ENCODE measurements around the gene SPAG9. TPM values are rescaled to one million over a fixed set of nuclear protein-coding genes. Genes with fewer than 3 reads are reported as not detected.

The SPAG9 gene
- total RNA-seq, 1 experiment from 2014 or later = 54.3 TPM

- Histone ChIP-seq H2AK5ac (ENCODE audit: insufficient read length, low read length) (no peak overlapping the region), H2BK12ac (ENCODE audit: insufficient read length, low read depth, low read length) (no peak overlapping the region), H3K79me1 (ENCODE audit: insufficient read depth, low read depth, low read length, poor library complexity, severe bottlenecking) (peaks cover 4% of the 10 kb centered on the region), H2AFZ (ENCODE audit: low read length) (no peak overlapping the region), H3K14ac (ENCODE audit: insufficient read depth, low read length) (no peak overlapping the region), H3K4me2 (ENCODE audit: insufficient read depth, insufficient read length, low read length) (no peak overlapping the region), H2BK120ac (ENCODE audit: low read depth, low read length, poor library complexity, severe bottlenecking) (no peak overlapping the region), H2BK15ac (ENCODE audit: low read depth, low read length) (no peak overlapping the region), H4K91ac (ENCODE audit: insufficient read length, low read depth, low read length) (no peak overlapping the region), H3K4ac (ENCODE audit: low read depth, low read length) (no peak overlapping the region), H2BK20ac (ENCODE audit: low read depth, low read length, poor library complexity, severe bottlenecking) (no peak overlapping the region), H3K9me3 (ENCODE audit: control insufficient read depth, low read depth, low read length) (no peaks in the 10 kb centered on the region), H3K79me2 (ENCODE audit: insufficient read depth, low read length) (peaks cover 15% of the 10 kb centered on the region), H4K8ac (replicated peaks; ENCODE audit: insufficient read length, low read depth, low read length) (no peak overlapping the region), H3K4me1 (ENCODE audit: insufficient read depth, low read length) (no peaks in the 10 kb centered on the region), H3K27ac (ENCODE audit: insufficient read length, low read depth, low read length) (no peak overlapping the region), H3K18ac (ENCODE audit: insufficient read length, low read depth, low read length) (no peak overlapping the region), H3K27me3 (ENCODE audit: insufficient read depth, low read length) (no peaks in the 10 kb centered on the region), H3T11ph (ENCODE audit: low read length) (no peak overlapping the region), H4K20me1 (ENCODE audit: control insufficient read depth, insufficient read depth, insufficient read length) (no peaks in the 10 kb centered on the region), H2BK5ac (ENCODE audit: insufficient read length, low read length) (no peak overlapping the region), H4K5ac (ENCODE audit: insufficient read length, low read depth, low read length) (no peak overlapping the region), H3K23ac (ENCODE audit: insufficient read length, low read depth, low read length) (no peak overlapping the region), H3K56ac (ENCODE audit: insufficient read length, low read depth, low read length) (no peak overlapping the region), H3K9ac (ENCODE audit: extremely low read depth, insufficient read length, low read length) (no peak overlapping the region), H3K23me2 (ENCODE audit: insufficient read length, low read depth, low read length, poor library complexity, severe bottlenecking) (peaks cover 13% of the 10 kb centered on the region)
- Mint-ChIP-seq H3K27me3 (ENCODE audit: low read depth) (no peaks in the 10 kb centered on the region), H3K27ac (no peak overlapping the region), H3K4me1 (peaks cover 25% of the 10 kb centered on the region in 2 experiments), H3K9me3 (no peaks in the 10 kb centered on the region), H3K36me3 (ENCODE audit: insufficient read depth in 1 of 3, low read depth in 3 of 3) (no peaks in the 10 kb centered on the region), H3K4me3 (peak overlapping the region; percentile 72 to 95)
- WGBS (ENCODE audit: extremely low coverage, insufficient read length, low lambda C conversion rate) = no CpG with 5 or more reads among the region's 14 CpGs
- TF ChIP-seq, protein P1, sequence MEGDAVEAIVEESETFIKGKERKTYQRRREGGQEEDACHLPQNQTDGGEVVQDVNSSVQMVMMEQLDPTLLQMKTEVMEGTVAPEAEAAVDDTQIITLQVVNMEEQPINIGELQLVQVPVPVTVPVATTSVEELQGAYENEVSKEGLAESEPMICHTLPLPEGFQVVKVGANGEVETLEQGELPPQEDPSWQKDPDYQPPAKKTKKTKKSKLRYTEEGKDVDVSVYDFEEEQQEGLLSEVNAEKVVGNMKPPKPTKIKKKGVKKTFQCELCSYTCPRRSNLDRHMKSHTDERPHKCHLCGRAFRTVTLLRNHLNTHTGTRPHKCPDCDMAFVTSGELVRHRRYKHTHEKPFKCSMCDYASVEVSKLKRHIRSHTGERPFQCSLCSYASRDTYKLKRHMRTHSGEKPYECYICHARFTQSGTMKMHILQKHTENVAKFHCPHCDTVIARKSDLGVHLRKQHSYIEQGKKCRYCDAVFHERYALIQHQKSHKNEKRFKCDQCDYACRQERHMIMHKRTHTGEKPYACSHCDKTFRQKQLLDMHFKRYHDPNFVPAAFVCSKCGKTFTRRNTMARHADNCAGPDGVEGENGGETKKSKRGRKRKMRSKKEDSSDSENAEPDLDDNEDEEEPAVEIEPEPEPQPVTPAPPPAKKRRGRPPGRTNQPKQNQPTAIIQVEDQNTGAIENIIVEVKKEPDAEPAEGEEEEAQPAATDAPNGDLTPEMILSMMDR (conservative IDR thresholded peaks at IDR 0.05) = no peak
- no peak for DNase-seq
Measured at GRCh38 chr17:51118330-51119195, 2.1 kb downstream of the SPAG9 start.

Measured in H9 (cell line).